Measurements from ENCODE around the gene DLGAP1. TPM values are rescaled to one million over a fixed set of nuclear protein-coding genes. Genes with fewer than 3 reads are reported as not detected.
"Not testable (repeated sequence)": the region's sequence is repeated elsewhere in the genome, so short reads cannot be mapped to it uniquely, and the experiment has no call there.

The DLGAP1 gene
- total RNA-seq, 1 donor from 2014 or later: 3.7 TPM

GRCh38 chr18:4391859-4392258 is 63.2 kb downstream of the DLGAP1 start:
- no peak for DNase-seq (ENCODE audit: low read depth, low spot score)

- no peak for DNase-seq (ENCODE audit: low read depth, low spot score)
Observed at GRCh38 chr18:4385876-4386275, 69.2 kb downstream of the DLGAP1 start.

GRCh38 chr18:4384932-4385331 is 70.2 kb downstream of the DLGAP1 start:
- no peak for DNase-seq (ENCODE audit: low read depth, low spot score)

GRCh38 chr18:4374564-4374963 is 80.5 kb downstream of the DLGAP1 start:
- DNase-seq (ENCODE audit: low read depth, low spot score): no peak

- DNase-seq (ENCODE audit: low read depth, low spot score): no peak
Observed at GRCh38 chr18:4369705-4370104, 85.4 kb downstream of the DLGAP1 start.

GRCh38 chr18:4360221-4360715 is 94.8 kb downstream of the DLGAP1 start:
- DNase-seq (ENCODE audit: low read depth, low spot score): no peak

- DNase-seq (ENCODE audit: low read depth, low spot score): no peak
Observed at GRCh38 chr18:4358618-4359017, 96.5 kb downstream of the DLGAP1 start.

- no peak for DNase-seq (ENCODE audit: low read depth, low spot score)
Observed at GRCh38 chr18:4357579-4357978, 97.5 kb downstream of the DLGAP1 start.

- DNase-seq (ENCODE audit: low read depth, low spot score): no peak
Observed at GRCh38 chr18:4356929-4357328, 98.2 kb downstream of the DLGAP1 start.

- DNase-seq (ENCODE audit: low read depth, low spot score): no peak
Observed at GRCh38 chr18:4353853-4354418, 101.2 kb downstream of the DLGAP1 start.

- DNase-seq (ENCODE audit: low read depth, low spot score): no peak
Observed at GRCh38 chr18:4352746-4353551, 102.2 kb downstream of the DLGAP1 start.

GRCh38 chr18:4351005-4351404 is 104.1 kb downstream of the DLGAP1 start:
- DNase-seq (ENCODE audit: low read depth, low spot score): no peak

GRCh38 chr18:4335386-4335785 is 119.7 kb downstream of the DLGAP1 start:
- no peak for DNase-seq (ENCODE audit: low read depth, low spot score)

GRCh38 chr18:4333043-4333442 is 122.1 kb downstream of the DLGAP1 start:
- DNase-seq (ENCODE audit: low read depth, low spot score): no peak

- DNase-seq (ENCODE audit: low read depth, low spot score): no peak
Observed at GRCh38 chr18:4319738-4320677, 135.1 kb downstream of the DLGAP1 start.

- no peak for DNase-seq (ENCODE audit: low read depth, low spot score)
Observed at GRCh38 chr18:4318311-4318710, 136.8 kb downstream of the DLGAP1 start.

GRCh38 chr18:4311945-4312344 is 143.2 kb downstream of the DLGAP1 start:
- not testable (repeated sequence) for DNase-seq (ENCODE audit: low read depth, low spot score)

- DNase-seq (ENCODE audit: low read depth, low spot score): no peak
Observed at GRCh38 chr18:4311136-4311535, 144.0 kb downstream of the DLGAP1 start.

GRCh38 chr18:4309227-4309626 is 145.9 kb downstream of the DLGAP1 start:
- DNase-seq (ENCODE audit: low read depth, low spot score): no peak

- no peak for DNase-seq (ENCODE audit: low read depth, low spot score)
Observed at GRCh38 chr18:4308576-4308975, 146.5 kb downstream of the DLGAP1 start.

GRCh38 chr18:4299395-4299794 is 155.7 kb downstream of the DLGAP1 start:
- no peak for DNase-seq (ENCODE audit: low read depth, low spot score)

GRCh38 chr18:4293337-4293736 is 161.8 kb downstream of the DLGAP1 start:
- DNase-seq (ENCODE audit: low read depth, low spot score): no peak
